Activated CD4-positive, alpha-beta T cell treated with anti-CD3 and anti-CD28 coated beads, Interleukin-2, amount 50 U/mL, for 16 hours (primary cell): ENCODE measurements around the gene IGF2.
A peak's percentile ranks its signal among the peaks of the same experiment; 100 is the strongest.

Experiments used
- DNase-seq: peaks from one replicate; pipeline ENCODE4 v3.0.0-alpha.2; 2020

IGF2 gene

GRCh38 chr11:2102132-2102882 is 36.9 kb downstream of the IGF2 start:
- no peak for DNase-seq

- DNase-seq = no peak
Measured at GRCh38 chr11:2101171-2101675, 38.0 kb downstream of the IGF2 start.

- no peak for DNase-seq
Measured at GRCh38 chr11:2100361-2101170, 38.6 kb downstream of the IGF2 start.

- DNase-seq = no peak
Measured at GRCh38 chr11:2099516-2100349, 39.5 kb downstream of the IGF2 start.

- no peak for DNase-seq
Measured at GRCh38 chr11:2098691-2099515, 40.3 kb downstream of the IGF2 start.

- DNase-seq = no peak
Measured at GRCh38 chr11:2097998-2098690, 41.0 kb downstream of the IGF2 start.

GRCh38 chr11:2097356-2097997 is 41.7 kb downstream of the IGF2 start:
- DNase-seq = no peak

- no peak for DNase-seq
Measured at GRCh38 chr11:2096919-2097301, 42.3 kb downstream of the IGF2 start.

- DNase-seq = no peak
Measured at GRCh38 chr11:2096011-2096918, 42.9 kb downstream of the IGF2 start.

- DNase-seq = no peak
Measured at GRCh38 chr11:2095542-2095941, 43.6 kb downstream of the IGF2 start.

- no peak for DNase-seq
Measured at GRCh38 chr11:2095198-2095520, 44.0 kb downstream of the IGF2 start.

GRCh38 chr11:2094354-2095197 is 44.6 kb downstream of the IGF2 start:
- no peak for DNase-seq

- no peak for DNase-seq
Measured at GRCh38 chr11:2093575-2094353, 45.4 kb downstream of the IGF2 start.

GRCh38 chr11:2092956-2093412 is 46.2 kb downstream of the IGF2 start:
- peak; percentile 48 for DNase-seq

- no peak for DNase-seq
Measured at GRCh38 chr11:2092464-2092910, 46.7 kb downstream of the IGF2 start.

GRCh38 chr11:2091786-2092463 is 47.3 kb downstream of the IGF2 start:
- DNase-seq = no peak

GRCh38 chr11:2091112-2091746 is 48.0 kb downstream of the IGF2 start:
- DNase-seq = no peak
